Heart left ventricle (tissue), 16 donors: Measurements from ENCODE around the gene TBL1XR1. TPM values are rescaled to one million over a fixed set of nuclear protein-coding genes. Genes with fewer than 3 reads are reported as not detected.

ENCODE experiments used
- ATAC-seq, 4 donors: fragments of 200-7000 bp; cut with Tn5 transposase; one replicate each; pipeline ENCODE4 v1.9.1; 2020 to 2022; ENCODE audit warnings: moderate library complexity in 4 of 4, mild to moderate bottlenecking in 3 of 4, moderate number of reproducible peaks in 1 of 4
- DNase-seq, 5 donors: peaks; one replicate each; pipeline ENCODE4 v3.0.0-alpha.2; 2020
- H3K27ac ChIP-seq, 12 donors: fragments of 200-600 bp; sonication (generic) in 4 of 12; one replicate each; pipeline versions ENCODE4 v1.5.0 to v1.8.0; 2016 to 2022; ENCODE audit warnings: mild to moderate bottlenecking in 2 of 12
- H3K27me3 ChIP-seq, 9 donors: fragments of 200-600 bp; sonication (generic) in 2 of 9; one replicate each; pipeline versions ENCODE4 v1.5.1 to v1.8.0; 2016 to 2022; ENCODE audit warnings: mild to moderate bottlenecking in 3 of 9
- H3K36me3 ChIP-seq, 9 donors: fragments of 200-600 bp; sonication (generic) in 2 of 9; one replicate each; pipeline versions ENCODE4 v1.5.0 to v1.8.0; 2018 to 2022; ENCODE audit warnings: mild to moderate bottlenecking in 2 of 9
- H3K4me1 ChIP-seq, 12 donors: fragments of 200-600 bp; sonication (generic) in 4 of 12; one replicate each; pipeline versions ENCODE4 v1.5.0 to v1.8.0; 2016 to 2022; ENCODE audit warnings: mild to moderate bottlenecking in 3 of 12
- H3K4me3 ChIP-seq, 12 donors: fragments of 200-600 bp; sonication (generic) in 4 of 12; one replicate each; pipeline versions ENCODE4 v1.5.0 to v1.8.0; 2017 to 2022; ENCODE audit warnings: mild to moderate bottlenecking in 9 of 12, moderate library complexity in 4 of 12
- H3K9me3 ChIP-seq, 12 donors: fragments of 200-600 bp; sonication (generic) in 4 of 12; one replicate each; pipeline versions ENCODE4 v1.5.0 to v1.8.0; 2016 to 2022; ENCODE audit warnings: mild to moderate bottlenecking in 1 of 12
- POLR2A ChIP-seq, 2 donors: fragments of 450-650 bp; IDR thresholded peaks; one replicate each; pipeline ENCODE4 v1.6.1; 2017; ENCODE audit warnings: antibody characterized with exemption in 2 of 2, mild to moderate bottlenecking in 2 of 2, moderate library complexity in 2 of 2
- WGBS, 4 donors: extraction: QIAGEN DNeasy Blood & Tissue Kit in 2 of 4; methylation state at CpG; one replicate each; pipeline versions ENCODE4 v1.1.5 to v1.1.7; 2013 to 2018; 5-methylcytosine and 5-hydroxymethylcytosine counted together
- intact Hi-C, 10 donors: fragments of 100-400 bp; cut with DNase I; formaldehyde crosslinking; loops; one replicate each; pipeline versions ENCODE4 v1.11.1 to v1.14.2; 2022
- polyA plus RNA-seq, 2 donors: library from polyadenylated mRNA; stranded (reverse); fragments of 200-250 nt; gene quantifications; one replicate each; pipeline ENCODE4 v1.2.3, GENCODE V29; 2013
- total RNA-seq, 9 donors: library from RNA; depleted of rRNA in 2 of 9; stranded (reverse); fragments of >200 nt in 2 of 9; fragmentation: NEBNext Ultra II Directional in 3 of 9; extraction: Animal tissue kit (Norgen Biotek cat#: 25700) in 3 of 9; gene quantifications; one replicate each; pipeline versions ENCODE4 v1.1.0 to v1.2.4, GENCODE V29; 2016 to 2023
- TF ChIP-seq, protein P1 (sequence below), 12 donors: fragments of 200-600 bp; sonication (generic) in 4 of 12; IDR thresholded peaks; one replicate each; pipeline versions ENCODE4 v1.5.0 to v1.8.0; 2018 to 2022; ENCODE audit warnings: antibody characterized with exemption in 12 of 12, mild to moderate bottlenecking in 5 of 12
- donor health status: ischemic (EF 13 %, LVEDD 7.1; RV severe dilation, severe dysfunction).
- donor health status: healthy with polysubstance abuse.
- donor health status: DM: no; HTN: yes; CAD: no.
- donor health status: DM: no; HTN: no; CAD: no.
- donor health status: ischemic (EF 25% LVEDD 6.9; RV normal size, moderate dysfunction).
- donor health status: ischemic (EF 25% LVEDD 5.7; RV mildly dilated, moderate dysfunction).
- donor health status: healthy.
- donor health status: DM: yes; HTN: yes; CAD: no.
- donor health status: ischemic (EF 35%, LVEDD 5.7; RV mildly dilated, moderate dysfunction).
- donor health status: nonischemic (EF 11% LVEDD 7.7; RV severe dilation, severe dysfunction).
- donor health status: DM: yes; HTN: yes; CAD: no.
- donor health status: PGD.
- donor health status: ischemic (EF 29% LVEDD 5.4; RV normal size, mild dysfunction).
- donor health status: nonischemic (EF 23%, LVEDD 6.1; RV moderate dilation, normal function).

TBL1XR1 gene
- total and polyA plus RNA-seq, 11 donors, result 24.0 to 176 (median 119) TPM

DNA sequence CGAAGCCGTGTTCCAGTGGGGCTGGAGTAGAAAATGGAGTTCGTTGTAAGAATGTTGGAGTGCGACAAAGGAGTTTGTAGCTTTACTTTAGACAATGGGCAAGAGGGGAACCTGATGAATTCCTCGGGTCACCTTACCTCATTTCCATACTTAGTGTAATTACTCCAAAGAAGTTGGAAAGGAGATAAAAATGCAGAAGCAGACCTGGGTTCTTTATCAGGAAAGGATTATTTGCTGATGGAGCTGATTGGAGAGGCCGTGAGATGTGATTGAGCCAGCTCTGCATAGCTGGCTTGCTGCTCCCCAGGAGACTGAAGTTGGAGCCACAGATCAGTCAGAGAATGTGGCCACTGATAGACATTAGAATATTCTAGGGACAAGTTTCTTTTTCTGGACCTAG is 33.4 kb upstream of the TBL1XR1 start:
- TF ChIP-seq, protein P1, sequence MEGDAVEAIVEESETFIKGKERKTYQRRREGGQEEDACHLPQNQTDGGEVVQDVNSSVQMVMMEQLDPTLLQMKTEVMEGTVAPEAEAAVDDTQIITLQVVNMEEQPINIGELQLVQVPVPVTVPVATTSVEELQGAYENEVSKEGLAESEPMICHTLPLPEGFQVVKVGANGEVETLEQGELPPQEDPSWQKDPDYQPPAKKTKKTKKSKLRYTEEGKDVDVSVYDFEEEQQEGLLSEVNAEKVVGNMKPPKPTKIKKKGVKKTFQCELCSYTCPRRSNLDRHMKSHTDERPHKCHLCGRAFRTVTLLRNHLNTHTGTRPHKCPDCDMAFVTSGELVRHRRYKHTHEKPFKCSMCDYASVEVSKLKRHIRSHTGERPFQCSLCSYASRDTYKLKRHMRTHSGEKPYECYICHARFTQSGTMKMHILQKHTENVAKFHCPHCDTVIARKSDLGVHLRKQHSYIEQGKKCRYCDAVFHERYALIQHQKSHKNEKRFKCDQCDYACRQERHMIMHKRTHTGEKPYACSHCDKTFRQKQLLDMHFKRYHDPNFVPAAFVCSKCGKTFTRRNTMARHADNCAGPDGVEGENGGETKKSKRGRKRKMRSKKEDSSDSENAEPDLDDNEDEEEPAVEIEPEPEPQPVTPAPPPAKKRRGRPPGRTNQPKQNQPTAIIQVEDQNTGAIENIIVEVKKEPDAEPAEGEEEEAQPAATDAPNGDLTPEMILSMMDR (IDR thresholded peaks at IDR 0.05), result no peak
- no peak for TF ChIP-seq POLR2A (IDR thresholded peaks at IDR 0.05)
- 79 to 96% (median 94%) methylated on average over 6 of the region's 6 CpGs for WGBS, 4 donors
- Histone ChIP-seq H3K4me3 (no peak overlapping the region), H3K4me1 (no peaks in the 10 kb centered on the region), H3K27me3 (no peaks in the 10 kb centered on the region), H3K27ac (no peak overlapping the region), H3K36me3 (no peaks in the 10 kb centered on the region), H3K9me3 (peaks cover 0 to 6% (median 0%) of the 10 kb centered on the region in 12 donors)
- intact Hi-C loops, result no loop called here
- ATAC-seq, result no peak
- DNase-seq, result no peak

DNA sequence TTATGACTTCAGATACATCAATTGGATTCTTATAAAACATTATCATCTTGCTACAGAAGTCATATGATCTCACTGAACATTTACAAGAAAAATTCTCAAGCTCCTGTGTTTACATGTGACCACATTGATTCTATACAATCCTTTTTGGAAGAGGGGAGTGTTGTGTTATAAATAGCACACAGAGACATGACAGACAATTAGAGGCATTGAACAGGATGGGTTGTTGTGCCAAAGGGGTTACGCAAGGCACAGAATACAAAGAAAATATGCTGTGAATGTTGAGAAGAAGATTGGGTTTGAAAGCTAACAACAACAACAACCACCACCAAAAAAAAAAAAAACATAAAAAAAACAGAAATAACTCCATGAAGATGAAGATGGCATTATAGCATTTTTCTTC is 32.5 kb upstream of the TBL1XR1 start:
- Histone ChIP-seq H3K27ac (no peak overlapping the region), H3K4me3 (no peak overlapping the region), H3K4me1 (no peaks in the 10 kb centered on the region), H3K36me3 (no peaks in the 10 kb centered on the region), H3K9me3 (peaks cover 0 to 6% (median 0%) of the 10 kb centered on the region in 12 donors), H3K27me3 (no peaks in the 10 kb centered on the region)
- WGBS, 4 donors, result 95 to 97% (median 96%) methylated on average over 1 of the region's 1 CpG
- TF ChIP-seq, protein P1 (IDR thresholded peaks at IDR 0.05), result no peak
- no peak for TF ChIP-seq POLR2A (IDR thresholded peaks at IDR 0.05)
- ATAC-seq (no peak), DNase-seq (no peak)
- intact Hi-C loops, result no loop called here

DNA sequence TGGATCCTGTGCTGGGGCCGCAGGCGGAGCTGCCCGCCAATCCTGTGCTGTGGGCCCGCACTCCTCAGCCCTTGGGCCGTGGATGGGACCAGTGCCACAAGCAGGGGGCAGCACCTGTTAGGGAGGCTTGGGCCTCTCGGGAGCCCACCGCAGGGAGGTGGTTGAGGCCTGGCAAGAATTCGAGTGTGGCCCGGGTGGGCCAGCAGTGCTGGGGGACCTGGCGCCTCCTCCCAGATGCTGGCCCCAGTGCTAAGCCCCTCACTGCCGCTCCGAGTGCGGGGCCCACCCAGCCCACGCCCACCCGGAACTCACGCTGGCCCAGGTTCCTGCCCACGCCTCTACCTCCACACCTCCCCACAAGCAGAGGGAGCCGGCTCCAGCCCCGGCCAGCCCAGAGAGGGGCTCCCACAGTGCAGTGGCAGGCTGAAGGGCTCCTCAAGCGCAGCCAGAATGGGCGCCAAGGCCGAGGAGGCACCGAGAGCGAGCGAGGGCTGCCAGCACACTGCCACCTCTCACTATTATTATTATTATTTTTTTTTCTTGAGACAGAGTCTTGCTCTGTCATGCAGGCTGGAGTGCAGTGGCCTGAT is 31.4 kb upstream of the TBL1XR1 start:
- TF ChIP-seq, protein P1 (IDR thresholded peaks at IDR 0.05), result no peak
- TF ChIP-seq POLR2A (IDR thresholded peaks at IDR 0.05), result no peak
- no peaks in the 10 kb centered on the region for H3K36me3 ChIP-seq
- peaks cover 0 to 6% (median 0%) of the 10 kb centered on the region in 12 donors for H3K9me3 ChIP-seq
- no peaks in the 10 kb centered on the region for H3K4me1 ChIP-seq
- DNase-seq, result no peak
- ATAC-seq, result no peak
- intact Hi-C loops, result no loop called here
- no peak overlapping the region for H3K4me3 ChIP-seq
- no peak overlapping the region for H3K27ac ChIP-seq
- 91 to 100% (median 96%) methylated on average over 12 to 25 of the region's 25 CpGs for WGBS, 4 donors
- H3K27me3 ChIP-seq, result no peaks in the 10 kb centered on the region

DNA sequence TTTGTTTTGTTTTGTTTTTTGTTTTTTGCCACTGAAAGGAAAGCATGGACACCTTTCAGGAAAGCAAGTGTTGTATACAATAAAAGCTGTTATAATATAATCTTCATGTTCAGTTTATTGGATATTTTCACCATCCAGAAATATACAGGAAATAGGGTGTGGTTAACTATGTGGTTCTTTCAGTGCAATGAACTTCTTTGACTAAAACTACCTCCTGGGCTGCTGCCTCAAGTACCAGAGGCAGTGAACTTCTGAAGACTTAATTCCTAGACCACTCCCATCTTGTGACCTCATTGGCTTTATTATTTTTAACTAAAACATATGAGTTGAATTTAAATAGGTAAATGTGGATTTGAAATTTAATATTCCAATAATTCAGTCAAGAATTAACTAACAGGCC is 27.1 kb upstream of the TBL1XR1 start:
- Histone ChIP-seq H3K4me3 (no peak overlapping the region), H3K4me1 (peaks cover 0 to 16% (median 0%) of the 10 kb centered on the region in 12 donors), H3K9me3 (peaks cover 0 to 6% (median 0%) of the 10 kb centered on the region in 12 donors), H3K27me3 (no peaks in the 10 kb centered on the region), H3K36me3 (no peaks in the 10 kb centered on the region), H3K27ac (no peak overlapping the region)
- intact Hi-C loops, result loop anchor here in 1 of 10 donors (5.0 kb wide), 1 partner anchor 48 kb away; no protein-coding TSS in a partner anchor
- ATAC-seq, result no peak
- no peak for DNase-seq
- TF ChIP-seq POLR2A (IDR thresholded peaks at IDR 0.05), result no peak
- TF ChIP-seq, protein P1 (IDR thresholded peaks at IDR 0.05), result no peak
